B cell (primary cell): ENCODE results near the gene IMMP2L. TPM values are rescaled to one million over a fixed set of nuclear protein-coding genes. Genes with fewer than 3 reads are reported as not detected.

Experiments
- ATAC-seq: fragments of 200-7000 bp; cut with Tn5 transposase; one replicate; pipeline ENCODE4 v1.10.0; 2021; ENCODE audit warnings: low read depth, mild to moderate bottlenecking, moderate number of reproducible peaks, moderate library complexity
- CTCF ChIA-PET: fragments of 350-600 bp; sonication (Branson Sonifier 250); formaldehyde crosslinking; loops from one replicate; lab custom pipeline; 2021; ENCODE audit warnings: antibody characterized with exemption, inconsistent platforms; lab: Charles Lee
- POLR2A ChIA-PET: fragments of 350-600 bp; sonication (Branson Sonifier 250); formaldehyde crosslinking; loops from one replicate; lab custom pipeline; 2021; ENCODE audit warnings: antibody characterized with exemption; lab: Charles Lee
- DNase-seq: peaks from one replicate; pipeline ENCODE4 v3.0.0; 2013
- H2AFZ ChIP-seq: 2 replicates; pipeline ENCODE4 v1.6.1; 2012; ENCODE audit warnings: mild to moderate bottlenecking, low read depth, low read length; ENCODE audit not compliant: insufficient read depth, poor library complexity, severe bottlenecking
- H3K27ac ChIP-seq, 2 donors: 1 replicate in 1 of 2; 2 replicates in 1 of 2; pipeline ENCODE4 v1.5.1; 2012 to 2013; ENCODE audit warnings: low read length in 2 of 2, mild to moderate bottlenecking in 2 of 2, moderate library complexity in 1 of 2
- H3K27me3 ChIP-seq, 4 experiments: fragments of 200-600 bp in 1 of 4; sonication (generic) in 1 of 4; replicated peaks in 1 of 4; 1 replicate in 2 of 4; 2 replicates in 2 of 4; pipeline versions ENCODE4 v1.6.1 to v1.7.0; 2013 to 2016; ENCODE audit warnings: low read length in 3 of 4, mild to moderate bottlenecking in 2 of 4, mixed read lengths in 1 of 4, moderate library complexity in 1 of 4; ENCODE audit not compliant: insufficient read depth in 4 of 4, control insufficient read depth in 3 of 4; ENCODE audit errors: control extremely low read depth in 1 of 4
- H3K36me3 ChIP-seq, 2 experiments: replicated peaks in 1 of 2; 1 replicate in 1 of 2; 2 replicates in 1 of 2; pipeline versions ENCODE4 v1.6.1 to v1.7.1; 2013; ENCODE audit warnings: low read length in 1 of 2; ENCODE audit not compliant: insufficient read depth in 2 of 2, control insufficient read depth in 1 of 2; ENCODE audit errors: control extremely low read depth in 1 of 2, extremely low read depth in 1 of 2
- H3K4me1 ChIP-seq, 2 donors: fragments of 200-600 bp in 1 of 2; sonication (generic) in 1 of 2; 1 replicate in 1 of 2; 2 replicates in 1 of 2; pipeline versions ENCODE4 v1.5.1 to v1.6.1; 2013 to 2017; ENCODE audit warnings: low read length in 2 of 2; ENCODE audit not compliant: control insufficient read depth in 2 of 2, insufficient read depth in 2 of 2
- H3K4me2 ChIP-seq: replicated peaks from 2 replicates; pipeline ENCODE3; 2012; ENCODE audit warnings: mild to moderate bottlenecking, low read depth, low read length; ENCODE audit not compliant: poor library complexity, severe bottlenecking
- H3K4me3 ChIP-seq, 5 experiments: fragments of 200-600 bp in 1 of 5; sonication (generic) in 1 of 5; 1 replicate in 3 of 5; 2 replicates in 2 of 5; pipeline versions ENCODE4 v1.5.1 to v1.7.0; 2011 to 2016; ENCODE audit warnings: low read length in 4 of 5, mild to moderate bottlenecking in 4 of 5, low read depth in 2 of 5, control low read depth in 1 of 5, moderate library complexity in 1 of 5; ENCODE audit not compliant: insufficient read depth in 1 of 5; ENCODE audit errors: control extremely low read depth in 1 of 5, extremely low read depth in 1 of 5
- H3K79me2 ChIP-seq: fragments of 200-600 bp; sonication (generic); one replicate; pipeline ENCODE4 v1.6.0; 2016; ENCODE audit warnings: low read length; ENCODE audit not compliant: control insufficient read depth, insufficient read depth
- H3K9ac ChIP-seq: fragments of 200-600 bp; sonication (generic); 2 replicates; pipeline ENCODE4 v1.6.1; 2017; ENCODE audit warnings: mild to moderate bottlenecking, low read length, moderate library complexity
- H3K9me3 ChIP-seq, 3 donors: one replicate each; pipeline versions ENCODE4 v1.6.1 to v1.7.1; 2013; ENCODE audit warnings: low read length in 2 of 3; ENCODE audit not compliant: control insufficient read depth in 2 of 3, insufficient read depth in 1 of 3; ENCODE audit errors: control extremely low read depth in 1 of 3
- H4K20me1 ChIP-seq: 2 replicates; pipeline ENCODE4 v1.6.0; 2012; ENCODE audit warnings: mild to moderate bottlenecking, low read length; ENCODE audit not compliant: insufficient read depth, control insufficient read depth, poor library complexity, severe bottlenecking
- H3K27ac Mint-ChIP-seq: one replicate; pipeline ENCODE4 v1.8.0; 2021; ENCODE audit warnings: mixed read lengths
- H3K27me3 Mint-ChIP-seq: one replicate; pipeline ENCODE4 v1.8.0; 2021; ENCODE audit warnings: mixed read lengths
- H3K4me1 Mint-ChIP-seq: one replicate; pipeline ENCODE4 v1.8.0; 2021; ENCODE audit warnings: mixed read lengths
- H3K4me3 Mint-ChIP-seq: one replicate; pipeline ENCODE4 v1.8.0; 2021; ENCODE audit warnings: mixed read lengths
- H3K9me3 Mint-ChIP-seq: one replicate; pipeline ENCODE4 v1.8.0; 2022; ENCODE audit warnings: mixed read lengths; ENCODE audit not compliant: insufficient read depth
- CTCF ChIP-seq: fragments of 200-600 bp; IDR thresholded peaks from one replicate; pipeline ENCODE4 v1.8.0; 2022; ENCODE audit warnings: antibody characterized with exemption, mild to moderate bottlenecking
- EZH2 ChIP-seq: IDR thresholded peaks from 2 replicates; pipeline ENCODE4 v1.6.1; 2012; ENCODE audit warnings: borderline replicate concordance, low read depth, mild to moderate bottlenecking, moderate library complexity, low read length; ENCODE audit not compliant: insufficient read depth, poor library complexity, severe bottlenecking
- WGBS: methylation state at CpG from one replicate; pipeline ENCODE4 v1.1.5; 2013; ENCODE audit warnings: missing lambda C conversion rate; ENCODE audit not compliant: insufficient coverage; 5-methylcytosine and 5-hydroxymethylcytosine counted together
- intact Hi-C: fragments of 100-400 bp; cut with micrococcal nuclease; formaldehyde crosslinking; loops from one replicate; pipeline ENCODE4 v1.10.0; 2022
- polyA plus RNA-seq: library from polyadenylated mRNA; depleted of rRNA; stranded (reverse); fragments of >200 nt; gene quantifications from 2 replicates; pipeline ENCODE4 v1.2.3, GENCODE V29; 2012
- total RNA-seq, 2 donors: library from RNA; stranded (reverse); fragments of 120-200 nt in 1 of 2; gene quantifications; 1 replicate in 1 of 2; 2 replicates in 1 of 2; pipeline versions ENCODE4 v1.2.3 to v1.2.4, GENCODE V29; 2013 to 2022

The IMMP2L gene
- total and polyA plus RNA-seq, 2 donors (not counting 1 experiment from before 2014, with no cell fraction given) = 3.8 to 34.2 TPM

GRCh38 chr7:110870926-110871325, 691.4 kb downstream of the IMMP2L start:
- no peak for DNase-seq
- H3K4me3 ChIP-seq = no peak overlapping the region
- Mint-ChIP-seq H3K27ac (no peak overlapping the region), H3K4me1 (no peaks in the 10 kb centered on the region), H3K4me3 (no peak overlapping the region), H3K9me3 (peaks cover 4% of the 10 kb centered on the region), H3K27me3 (no peaks in the 10 kb centered on the region)
- ChIA-PET POLR2A (no interaction called here), CTCF (no interaction called here)
- H3K4me1 ChIP-seq = no peaks in the 10 kb centered on the region
- H3K27me3 ChIP-seq = no peaks in the 10 kb centered on the region
- H3K9ac ChIP-seq = no peak overlapping the region
- H4K20me1 ChIP-seq = no peaks in the 10 kb centered on the region
- intact Hi-C loops = no loop called here
- no peaks in the 10 kb centered on the region for H3K9me3 ChIP-seq
- no peak overlapping the region for H3K4me2 ChIP-seq
- H3K36me3 ChIP-seq = no peaks in the 10 kb centered on the region
- 90% methylated on average over 6 of the region's 6 CpGs for WGBS
- H3K79me2 ChIP-seq = no peaks in the 10 kb centered on the region
- no peak overlapping the region for H3K27ac ChIP-seq
- ATAC-seq = no peak
- TF ChIP-seq EZH2 (no peak), CTCF (no peak)
- H2AFZ ChIP-seq = no peak overlapping the region

DNA sequence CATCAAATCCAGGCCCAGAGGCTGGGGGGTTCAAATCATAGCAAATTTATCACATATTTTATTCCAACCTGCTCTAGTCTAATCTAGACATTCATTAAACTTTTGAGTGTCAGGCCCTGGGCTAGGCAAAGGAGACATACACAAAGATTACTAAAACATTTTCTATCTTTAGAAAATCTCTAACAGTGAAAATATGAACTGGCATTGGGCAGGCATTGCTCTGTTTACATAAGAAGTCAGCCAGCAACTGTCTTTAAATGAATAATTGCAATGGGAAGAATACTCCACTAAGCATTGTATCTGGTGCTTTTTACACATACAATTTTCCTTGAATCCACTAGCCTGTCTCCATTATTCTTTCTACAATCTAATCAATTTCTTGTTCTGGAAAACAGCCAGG, 693.8 kb downstream of the IMMP2L start:
- Histone ChIP-seq H3K4me3 (no peak overlapping the region), H3K9me3 (no peaks in the 10 kb centered on the region), H3K27ac (no peak overlapping the region), H3K27me3 (no peaks in the 10 kb centered on the region), H3K9ac (no peak overlapping the region), H3K36me3 (no peaks in the 10 kb centered on the region), H4K20me1 (no peaks in the 10 kb centered on the region), H2AFZ (no peak overlapping the region), H3K4me1 (no peaks in the 10 kb centered on the region), H3K79me2 (no peaks in the 10 kb centered on the region), H3K4me2 (no peak overlapping the region)
- ChIA-PET POLR2A (no interaction called here), CTCF (no interaction called here)
- TF ChIP-seq EZH2 (no peak), CTCF (no peak)
- Mint-ChIP-seq H3K4me1 (no peaks in the 10 kb centered on the region), H3K27me3 (no peaks in the 10 kb centered on the region), H3K4me3 (no peak overlapping the region), H3K9me3 (peaks cover 4% of the 10 kb centered on the region), H3K27ac (no peak overlapping the region)
- no peak for DNase-seq
- no peak for ATAC-seq
- intact Hi-C loops = loop anchor here (2.0 kb wide), 1 partner anchor 20 kb away; no protein-coding TSS in a partner anchor
